Measurements from ENCODE around the gene SMCR8.
"Not testable (repeated sequence)": the region's sequence is repeated elsewhere in the genome, so short reads cannot be mapped to it uniquely, and the experiment has no call there.

Gene SMCR8

GRCh38 chr17:18326572-18326971 lies 11.5 kb downstream of the SMCR8 start:
- Histone ChIP-seq H3K27me3 (ENCODE audit: control insufficient read depth, insufficient read depth, low read length, poor library complexity, severe bottlenecking) (no peaks in the 10 kb centered on the region), H3K4me3 (ENCODE audit: insufficient read depth, low read depth, low read length) (no peak overlapping the region), H3K9me3 (ENCODE audit: control insufficient read depth, low read length) (no peaks in the 10 kb centered on the region), H3K4me1 (ENCODE audit: control insufficient read depth, insufficient read depth, low read length) (no peaks in the 10 kb centered on the region), H3K36me3 (ENCODE audit: control insufficient read depth, insufficient read depth, low read length) (peaks cover 17% of the 10 kb centered on the region), H3K27ac (ENCODE audit: insufficient read depth, low read depth, low read length, poor library complexity, severe bottlenecking) (no peak overlapping the region)
- 95 to 96% methylated on average over 6 of the region's 6 CpGs for WGBS, 2 experiments

- Histone ChIP-seq H3K27me3 (ENCODE audit: control insufficient read depth, insufficient read depth, low read length, poor library complexity, severe bottlenecking) (no peaks in the 10 kb centered on the region), H3K9me3 (ENCODE audit: control insufficient read depth, low read length) (no peaks in the 10 kb centered on the region), H3K4me1 (ENCODE audit: control insufficient read depth, insufficient read depth, low read length) (no peaks in the 10 kb centered on the region), H3K36me3 (ENCODE audit: control insufficient read depth, insufficient read depth, low read length) (peaks cover 18% of the 10 kb centered on the region), H3K4me3 (ENCODE audit: insufficient read depth, low read depth, low read length) (no peak overlapping the region), H3K27ac (ENCODE audit: insufficient read depth, low read depth, low read length, poor library complexity, severe bottlenecking) (no peak overlapping the region)
- 84 to 85% methylated on average over 2 of the region's 2 CpGs for WGBS, 2 experiments
Observed at GRCh38 chr17:18327093-18327492, 12.0 kb downstream of the SMCR8 start.

GRCh38 chr17:18327556-18327955 lies 12.5 kb downstream of the SMCR8 start:
- no peaks in the 10 kb centered on the region for H3K27me3 ChIP-seq (ENCODE audit: control insufficient read depth, insufficient read depth, low read length, poor library complexity, severe bottlenecking)
- H3K4me3 ChIP-seq (ENCODE audit: insufficient read depth, low read depth, low read length), result no peak overlapping the region
- no peaks in the 10 kb centered on the region for H3K4me1 ChIP-seq (ENCODE audit: control insufficient read depth, insufficient read depth, low read length)
- H3K9me3 ChIP-seq (ENCODE audit: control insufficient read depth, low read length), result no peaks in the 10 kb centered on the region
- H3K27ac ChIP-seq (ENCODE audit: insufficient read depth, low read depth, low read length, poor library complexity, severe bottlenecking), result no peak overlapping the region
- 94 to 95% methylated on average over 10 of the region's 10 CpGs for WGBS, 2 experiments
- peaks cover 17% of the 10 kb centered on the region for H3K36me3 ChIP-seq (ENCODE audit: control insufficient read depth, insufficient read depth, low read length)

GRCh38 chr17:18328643-18329204 lies 13.6 kb downstream of the SMCR8 start:
- H3K9me3 ChIP-seq (ENCODE audit: control insufficient read depth, low read length), result no peaks in the 10 kb centered on the region
- peaks cover 6% of the 10 kb centered on the region for H3K36me3 ChIP-seq (ENCODE audit: control insufficient read depth, insufficient read depth, low read length)
- no peak overlapping the region for H3K27ac ChIP-seq (ENCODE audit: insufficient read depth, low read depth, low read length, poor library complexity, severe bottlenecking)
- H3K27me3 ChIP-seq (ENCODE audit: control insufficient read depth, insufficient read depth, low read length, poor library complexity, severe bottlenecking), result no peaks in the 10 kb centered on the region
- H3K4me1 ChIP-seq (ENCODE audit: control insufficient read depth, insufficient read depth, low read length), result no peaks in the 10 kb centered on the region
- WGBS, 2 experiments, result 91 to 96% methylated on average over 9 of the region's 9 CpGs
- no peak overlapping the region for H3K4me3 ChIP-seq (ENCODE audit: insufficient read depth, low read depth, low read length)

- H3K27me3 ChIP-seq (ENCODE audit: control insufficient read depth, insufficient read depth, low read length, poor library complexity, severe bottlenecking), result no peaks in the 10 kb centered on the region
- 93% methylated on average over 9 of the region's 9 CpGs for WGBS, 2 experiments
- no peak overlapping the region for H3K4me3 ChIP-seq (ENCODE audit: insufficient read depth, low read depth, low read length)
- peaks cover 4% of the 10 kb centered on the region for H3K36me3 ChIP-seq (ENCODE audit: control insufficient read depth, insufficient read depth, low read length)
- H3K4me1 ChIP-seq (ENCODE audit: control insufficient read depth, insufficient read depth, low read length), result no peaks in the 10 kb centered on the region
- H3K27ac ChIP-seq (ENCODE audit: insufficient read depth, low read depth, low read length, poor library complexity, severe bottlenecking), result no peak overlapping the region
- no peaks in the 10 kb centered on the region for H3K9me3 ChIP-seq (ENCODE audit: control insufficient read depth, low read length)
Observed at GRCh38 chr17:18331879-18332278, 16.8 kb downstream of the SMCR8 start.

- Histone ChIP-seq H3K9me3 (ENCODE audit: control insufficient read depth, low read length) (no peaks in the 10 kb centered on the region), H3K27ac (ENCODE audit: insufficient read depth, low read depth, low read length, poor library complexity, severe bottlenecking) (no peak overlapping the region), H3K36me3 (ENCODE audit: control insufficient read depth, insufficient read depth, low read length) (peaks cover 10% of the 10 kb centered on the region), H3K4me3 (ENCODE audit: insufficient read depth, low read depth, low read length) (no peak overlapping the region), H3K4me1 (ENCODE audit: control insufficient read depth, insufficient read depth, low read length) (no peaks in the 10 kb centered on the region), H3K27me3 (ENCODE audit: control insufficient read depth, insufficient read depth, low read length, poor library complexity, severe bottlenecking) (no peaks in the 10 kb centered on the region)
- WGBS, 2 experiments, result 83 to 86% methylated on average over 3 to 4 of the region's 4 CpGs
Observed at GRCh38 chr17:18332909-18333489, 17.9 kb downstream of the SMCR8 start.

- peaks cover 25% of the 10 kb centered on the region for H3K36me3 ChIP-seq (ENCODE audit: control insufficient read depth, insufficient read depth, low read length)
- not testable (repeated sequence) for H3K9me3 ChIP-seq (ENCODE audit: control insufficient read depth, low read length); H3K27me3 ChIP-seq (ENCODE audit: control insufficient read depth, insufficient read depth, low read length, poor library complexity, severe bottlenecking); H3K27ac ChIP-seq (ENCODE audit: insufficient read depth, low read depth, low read length, poor library complexity, severe bottlenecking); H3K4me1 ChIP-seq (ENCODE audit: control insufficient read depth, insufficient read depth, low read length); H3K4me3 ChIP-seq (ENCODE audit: insufficient read depth, low read depth, low read length)
- 93 to 95% methylated on average over 25 of the region's 25 CpGs for WGBS, 2 experiments
Observed at GRCh38 chr17:18338158-18338557, 23.1 kb downstream of the SMCR8 start.

GRCh38 chr17:18339933-18340332 lies 24.8 kb downstream of the SMCR8 start:
- Histone ChIP-seq H3K27ac (ENCODE audit: insufficient read depth, low read depth, low read length, poor library complexity, severe bottlenecking) (no peak overlapping the region), H3K4me1 (ENCODE audit: control insufficient read depth, insufficient read depth, low read length) (no peaks in the 10 kb centered on the region), H3K36me3 (ENCODE audit: control insufficient read depth, insufficient read depth, low read length) (peaks cover 29% of the 10 kb centered on the region), H3K4me3 (ENCODE audit: insufficient read depth, low read depth, low read length) (no peak overlapping the region), H3K27me3 (ENCODE audit: control insufficient read depth, insufficient read depth, low read length, poor library complexity, severe bottlenecking) (no peaks in the 10 kb centered on the region), H3K9me3 (ENCODE audit: control insufficient read depth, low read length) (no peaks in the 10 kb centered on the region)
- WGBS, 2 experiments, result 97% methylated on average over 13 of the region's 13 CpGs

- H3K27me3 ChIP-seq (ENCODE audit: control insufficient read depth, insufficient read depth, low read length, poor library complexity, severe bottlenecking), result no peaks in the 10 kb centered on the region
- H3K4me1 ChIP-seq (ENCODE audit: control insufficient read depth, insufficient read depth, low read length), result no peaks in the 10 kb centered on the region
- 92 to 95% methylated on average over 5 of the region's 5 CpGs for WGBS, 2 experiments
- peaks cover 27% of the 10 kb centered on the region for H3K36me3 ChIP-seq (ENCODE audit: control insufficient read depth, insufficient read depth, low read length)
- H3K27ac ChIP-seq (ENCODE audit: insufficient read depth, low read depth, low read length, poor library complexity, severe bottlenecking), result no peak overlapping the region
- H3K9me3 ChIP-seq (ENCODE audit: control insufficient read depth, low read length), result no peaks in the 10 kb centered on the region
- no peak overlapping the region for H3K4me3 ChIP-seq (ENCODE audit: insufficient read depth, low read depth, low read length)
Observed at GRCh38 chr17:18344021-18344420, 28.9 kb downstream of the SMCR8 start.

GRCh38 chr17:18353541-18353940 lies 38.4 kb downstream of the SMCR8 start:
- H3K4me3 ChIP-seq (ENCODE audit: insufficient read depth, low read depth, low read length), result no peak overlapping the region
- no peaks in the 10 kb centered on the region for H3K9me3 ChIP-seq (ENCODE audit: control insufficient read depth, low read length)
- H3K27me3 ChIP-seq (ENCODE audit: control insufficient read depth, insufficient read depth, low read length, poor library complexity, severe bottlenecking), result no peaks in the 10 kb centered on the region
- WGBS, 2 experiments, result 94 to 96% methylated on average over 5 to 6 of the region's 6 CpGs
- H3K36me3 ChIP-seq (ENCODE audit: control insufficient read depth, insufficient read depth, low read length), result peaks cover 13% of the 10 kb centered on the region
- no peak overlapping the region for H3K27ac ChIP-seq (ENCODE audit: insufficient read depth, low read depth, low read length, poor library complexity, severe bottlenecking)
- no peaks in the 10 kb centered on the region for H3K4me1 ChIP-seq (ENCODE audit: control insufficient read depth, insufficient read depth, low read length)

Data from ectodermal cell (in vitro differentiated cells).